EH (cell line): ENCODE data around the gene TBC1D5.
"Not testable (repeated sequence)": the region's sequence is repeated elsewhere in the genome, so short reads cannot be mapped to it uniquely, and the experiment has no call there.

Experiments
- DNase-seq: peaks from one replicate; pipeline ENCODE4 v3.0.0-alpha.2; 2015; ENCODE audit warnings: low read depth

The TBC1D5 gene, protein sequence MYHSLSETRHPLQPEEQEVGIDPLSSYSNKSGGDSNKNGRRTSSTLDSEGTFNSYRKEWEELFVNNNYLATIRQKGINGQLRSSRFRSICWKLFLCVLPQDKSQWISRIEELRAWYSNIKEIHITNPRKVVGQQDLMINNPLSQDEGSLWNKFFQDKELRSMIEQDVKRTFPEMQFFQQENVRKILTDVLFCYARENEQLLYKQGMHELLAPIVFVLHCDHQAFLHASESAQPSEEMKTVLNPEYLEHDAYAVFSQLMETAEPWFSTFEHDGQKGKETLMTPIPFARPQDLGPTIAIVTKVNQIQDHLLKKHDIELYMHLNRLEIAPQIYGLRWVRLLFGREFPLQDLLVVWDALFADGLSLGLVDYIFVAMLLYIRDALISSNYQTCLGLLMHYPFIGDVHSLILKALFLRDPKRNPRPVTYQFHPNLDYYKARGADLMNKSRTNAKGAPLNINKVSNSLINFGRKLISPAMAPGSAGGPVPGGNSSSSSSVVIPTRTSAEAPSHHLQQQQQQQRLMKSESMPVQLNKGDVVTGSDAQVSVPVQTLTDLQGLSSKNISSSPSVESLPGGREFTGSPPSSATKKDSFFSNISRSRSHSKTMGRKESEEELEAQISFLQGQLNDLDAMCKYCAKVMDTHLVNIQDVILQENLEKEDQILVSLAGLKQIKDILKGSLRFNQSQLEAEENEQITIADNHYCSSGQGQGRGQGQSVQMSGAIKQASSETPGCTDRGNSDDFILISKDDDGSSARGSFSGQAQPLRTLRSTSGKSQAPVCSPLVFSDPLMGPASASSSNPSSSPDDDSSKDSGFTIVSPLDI

DNA sequence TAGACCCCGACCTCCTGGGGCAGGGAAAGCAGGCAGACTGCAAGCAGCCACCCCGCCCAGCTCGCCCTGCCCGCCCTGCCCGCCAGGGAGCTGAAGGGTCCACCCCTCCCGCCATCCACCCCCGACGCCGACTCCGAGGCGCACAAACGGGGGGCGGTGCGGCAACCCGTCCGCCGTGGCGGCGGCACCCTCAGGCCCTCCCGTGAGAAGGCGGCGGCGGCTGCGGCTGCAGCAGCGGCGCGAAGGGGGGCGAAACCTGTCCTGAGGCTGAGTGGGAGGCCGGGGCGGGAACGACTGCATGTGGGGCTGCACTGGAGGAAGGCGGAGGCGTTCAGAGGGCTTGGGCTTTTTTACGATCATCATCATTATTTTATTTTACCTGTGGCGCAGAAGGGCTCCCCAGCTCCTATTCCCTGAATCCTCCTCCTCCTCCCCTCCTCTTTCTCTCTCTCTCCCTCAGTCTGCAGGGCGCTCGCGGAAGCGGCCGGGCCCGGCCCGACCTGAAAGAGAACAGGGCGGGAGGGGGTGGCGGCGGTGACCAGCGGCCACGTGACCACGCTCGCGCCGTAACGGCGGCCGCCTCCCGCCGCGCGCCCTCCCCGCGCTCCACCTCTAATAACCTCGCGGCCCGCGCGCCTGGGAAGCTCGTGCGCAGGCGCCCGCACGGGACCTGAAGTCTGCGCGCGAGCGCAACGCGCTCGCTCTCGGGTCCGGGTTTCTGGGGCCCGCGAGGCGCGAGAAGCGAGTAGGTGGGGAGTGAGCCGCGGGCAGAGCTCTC, at the start of gene TBC1D5:
TBC1D5 (minus strand) TSS at position 530 of the 778 bp plus-strand sequence. CDS start 234,061 bp downstream, outside the sequence.
- DNase-seq, result peak; percentile 99

DNA sequence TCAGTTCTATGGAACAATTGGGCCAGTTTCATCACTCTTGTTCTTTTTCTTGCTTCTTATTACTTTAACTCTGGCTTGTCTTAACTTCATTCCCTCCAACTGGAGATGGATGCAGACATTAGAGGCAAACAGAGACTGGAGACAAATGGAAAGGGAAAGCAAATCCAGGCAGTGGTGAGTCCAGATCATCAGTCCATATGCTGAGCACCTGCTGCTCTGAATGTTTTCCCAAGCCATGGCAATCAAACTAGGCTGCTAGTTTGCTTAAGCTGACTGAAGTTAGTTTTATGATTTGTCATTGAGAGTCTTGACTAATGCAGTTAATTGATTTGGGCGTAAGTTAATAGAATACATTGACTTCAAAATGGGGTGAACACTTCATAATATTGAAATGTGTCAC, 41.0 kb upstream of the TBC1D5 start:
- DNase-seq, result no peak

DNA sequence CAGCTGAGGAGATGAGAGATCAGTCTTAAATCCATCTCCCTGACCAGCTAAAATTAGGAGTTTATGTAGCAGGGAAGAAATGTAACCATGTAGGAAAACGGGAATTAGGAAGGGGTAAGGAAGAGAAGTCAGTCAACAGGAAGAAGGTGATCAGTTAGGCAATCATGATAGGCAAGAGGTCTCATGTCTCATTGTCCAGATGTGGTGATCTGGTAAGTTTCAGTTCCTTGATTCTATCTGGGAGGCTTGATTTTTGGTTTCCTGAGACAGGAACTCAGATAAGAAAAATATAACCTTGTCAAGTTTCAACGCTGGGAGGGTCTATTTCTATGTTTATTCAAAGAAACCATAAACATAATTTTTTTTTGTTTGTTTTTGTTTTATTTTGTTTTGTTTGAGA, 40.3 kb upstream of the TBC1D5 start:
- DNase-seq, result no peak

DNA sequence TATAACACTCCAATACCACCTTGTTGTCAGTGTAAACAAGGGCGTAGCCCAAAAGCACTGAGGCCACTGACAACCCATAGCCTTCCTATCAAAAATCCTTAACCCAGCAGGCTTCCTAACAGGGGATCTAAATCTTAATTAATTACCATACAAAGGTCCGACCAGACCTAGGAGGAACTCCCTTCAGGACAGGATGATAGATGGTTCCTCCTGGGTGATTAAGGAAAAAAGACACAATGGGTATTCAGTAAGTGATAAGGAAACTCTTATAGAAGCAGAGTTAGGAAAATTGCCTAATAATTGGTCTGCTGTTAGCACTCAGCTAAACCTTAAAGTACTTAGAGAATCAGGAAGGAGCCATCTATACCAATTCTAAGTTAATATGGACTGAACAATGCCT, 37.9 kb upstream of the TBC1D5 start:
- not testable (repeated sequence) for DNase-seq

DNA sequence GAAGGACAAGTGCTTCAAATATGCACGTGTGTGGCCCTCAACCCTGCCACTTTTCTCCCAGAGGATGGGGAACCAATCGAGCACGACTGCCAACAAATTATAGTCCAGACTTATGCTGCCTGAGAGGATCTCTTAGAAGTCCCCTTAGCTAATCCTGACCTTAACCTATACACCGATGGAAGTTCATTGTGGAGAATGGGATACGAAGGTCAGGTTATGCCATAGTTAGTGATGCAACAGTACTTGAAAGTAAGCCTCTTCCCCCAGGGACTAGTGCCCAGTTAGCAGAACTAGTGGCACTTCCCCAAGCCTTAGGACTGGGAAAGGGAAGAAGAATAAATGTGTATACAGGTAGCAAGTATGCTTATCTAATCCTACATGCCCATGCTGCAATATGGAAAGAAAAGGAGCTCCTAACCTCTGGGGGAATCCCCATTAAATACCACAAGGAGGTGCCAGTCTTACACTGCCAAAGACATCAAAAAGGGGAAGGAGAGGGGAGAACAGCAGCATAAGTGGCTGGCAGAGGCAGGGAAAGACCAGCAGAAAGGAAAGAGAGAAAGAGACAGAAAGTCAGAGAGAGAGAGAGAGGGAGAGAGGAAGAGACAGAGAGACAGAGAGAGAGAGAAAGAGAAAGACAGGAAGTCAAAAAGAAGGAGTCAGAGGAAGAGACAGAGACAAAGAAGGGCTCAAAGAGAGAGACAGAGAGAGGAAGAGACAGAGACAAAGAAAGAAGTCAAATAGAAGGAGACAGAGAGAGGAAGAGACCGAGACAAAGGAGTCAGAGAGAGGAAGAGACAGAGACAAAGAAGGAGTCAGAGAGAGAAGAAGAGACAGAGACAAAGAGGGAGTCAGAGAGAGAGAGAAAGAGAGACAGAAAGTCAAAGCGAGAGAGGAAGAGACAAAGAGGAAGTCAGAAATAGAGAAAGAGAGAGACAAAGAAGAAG, 37.1 kb upstream of the TBC1D5 start:
- DNase-seq, result peak; percentile 22

DNA sequence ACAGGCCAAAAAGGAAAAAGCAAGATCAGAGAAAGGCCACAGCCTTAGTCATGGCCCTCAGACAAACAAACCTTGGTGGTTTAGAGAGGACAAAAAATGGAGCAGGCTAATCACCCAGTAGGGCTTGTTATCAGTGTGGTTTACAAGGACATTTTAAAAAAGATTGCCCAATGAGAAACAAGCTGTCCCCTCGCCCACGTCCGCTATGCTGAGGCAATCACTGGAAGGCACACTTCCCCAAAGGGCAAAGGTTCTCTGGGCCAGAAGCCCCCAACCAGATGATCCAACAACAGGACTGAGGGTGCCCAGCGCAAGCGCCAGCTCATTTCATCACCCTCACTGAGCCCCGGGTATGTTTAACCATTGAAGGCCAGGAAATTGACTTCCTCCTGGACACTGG, 34.9 kb upstream of the TBC1D5 start:
- DNase-seq, result not testable (repeated sequence)

DNA sequence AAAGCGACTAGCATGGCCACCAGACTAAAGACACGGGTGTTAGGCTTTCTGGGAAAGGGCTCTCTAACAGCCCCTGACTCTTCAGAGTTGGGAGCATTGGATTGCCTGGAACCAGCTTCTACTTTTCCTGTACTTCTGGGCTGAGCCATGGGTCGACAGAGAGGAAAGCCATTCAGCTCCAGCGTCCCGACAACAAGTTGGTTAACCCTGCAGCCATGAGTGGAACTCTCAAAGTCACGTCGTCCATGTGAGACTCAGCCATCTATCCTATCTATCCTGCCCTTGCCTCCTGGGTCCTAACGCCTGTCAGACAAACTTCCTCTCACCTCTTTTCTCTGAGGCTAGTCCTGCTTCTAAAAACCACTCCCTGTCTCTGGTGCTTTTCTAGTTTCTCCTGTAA, 32.6 kb upstream of the TBC1D5 start:
- DNase-seq, result no peak

DNA sequence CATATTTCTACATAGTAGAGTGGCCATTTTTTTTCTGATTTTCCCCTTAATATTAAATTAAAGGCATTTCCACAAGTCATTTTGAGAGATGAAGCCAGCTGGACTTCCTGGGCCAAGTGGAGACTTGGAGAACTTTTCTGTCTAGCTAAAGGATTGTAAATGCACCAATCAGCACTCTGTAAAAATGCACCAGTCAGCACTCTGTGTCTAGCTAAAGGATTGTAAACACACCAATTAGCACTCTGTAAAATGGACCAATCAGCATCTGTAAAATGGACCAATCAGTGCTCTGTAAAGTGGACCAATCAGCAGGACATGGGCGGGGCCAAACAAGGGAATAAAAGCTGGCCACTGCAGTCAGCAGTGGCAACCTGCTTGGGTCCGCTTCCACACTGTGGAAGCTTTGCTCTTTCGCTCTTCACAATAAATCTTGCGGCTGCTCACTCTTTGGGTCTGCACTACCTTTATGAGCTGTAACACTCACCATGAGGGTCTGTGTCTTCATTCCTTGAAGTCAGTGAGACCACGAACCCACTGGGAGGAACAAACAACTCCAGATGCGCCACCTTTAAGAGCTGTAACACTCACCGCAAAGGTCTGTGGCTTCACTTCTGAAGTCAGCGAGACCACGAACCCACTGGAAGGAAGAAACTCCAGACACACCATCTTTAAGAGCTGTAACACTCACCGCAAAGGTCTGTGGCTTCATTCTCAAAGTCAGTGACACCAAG, 31.9 kb upstream of the TBC1D5 start:
- not testable (repeated sequence) for DNase-seq

DNA sequence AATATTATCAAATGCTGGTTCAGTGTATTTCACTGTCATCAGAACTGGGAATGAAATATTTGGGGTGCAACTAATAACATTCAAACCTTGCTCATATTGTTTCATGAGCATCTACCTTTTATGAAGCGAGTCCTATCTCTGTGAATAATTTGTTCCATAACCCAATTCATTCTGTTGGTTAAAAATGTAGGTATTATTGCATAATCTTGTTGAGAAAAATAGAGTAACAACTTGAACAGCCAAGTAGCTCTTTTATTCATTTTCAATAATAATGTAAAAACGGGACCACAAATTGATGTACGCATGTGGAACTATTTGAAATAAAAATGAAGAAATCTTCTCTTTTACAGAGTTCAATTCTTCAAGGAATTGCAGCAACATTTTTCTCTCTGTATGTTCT, 30.1 kb upstream of the TBC1D5 start:
- DNase-seq, result no peak

DNA sequence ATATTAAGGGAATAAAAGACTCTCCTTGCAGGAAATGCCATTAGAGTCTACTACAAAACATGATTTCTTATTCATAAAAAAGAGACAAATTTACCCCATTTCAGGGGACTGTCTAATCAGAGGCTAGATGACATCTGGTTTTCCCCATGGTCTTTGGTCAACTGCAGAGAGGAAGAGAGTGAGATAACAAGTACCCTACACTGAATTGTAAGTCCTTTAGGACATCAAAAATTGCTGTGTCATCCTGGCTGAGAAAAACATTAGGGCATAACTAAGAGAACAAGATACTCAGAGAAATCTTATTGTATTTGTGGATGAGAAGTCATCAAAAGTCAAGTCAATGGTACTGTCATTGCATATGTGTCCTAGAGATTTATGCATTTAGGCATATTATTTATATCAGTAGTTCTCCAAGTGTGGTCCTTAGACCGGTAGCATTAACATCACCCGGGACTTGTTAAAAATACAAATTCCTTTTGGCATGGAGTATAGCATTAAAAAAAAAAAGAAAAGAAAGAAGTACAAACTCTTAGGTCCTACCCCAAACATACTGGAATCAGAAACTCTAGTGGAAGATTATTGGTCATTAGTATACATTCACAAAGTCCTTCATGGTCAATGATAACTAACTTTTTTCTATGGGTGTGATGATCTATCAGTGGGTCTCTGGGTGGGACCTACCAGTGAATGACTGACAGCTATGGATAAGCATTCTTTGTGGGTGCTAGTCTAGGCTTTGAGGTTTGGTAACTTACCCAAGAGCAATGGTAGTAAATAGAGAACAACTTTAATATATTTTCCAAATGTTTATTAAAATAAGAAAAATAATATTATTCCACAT, 29.0 kb upstream of the TBC1D5 start:
- peak; percentile 15 for DNase-seq

DNA sequence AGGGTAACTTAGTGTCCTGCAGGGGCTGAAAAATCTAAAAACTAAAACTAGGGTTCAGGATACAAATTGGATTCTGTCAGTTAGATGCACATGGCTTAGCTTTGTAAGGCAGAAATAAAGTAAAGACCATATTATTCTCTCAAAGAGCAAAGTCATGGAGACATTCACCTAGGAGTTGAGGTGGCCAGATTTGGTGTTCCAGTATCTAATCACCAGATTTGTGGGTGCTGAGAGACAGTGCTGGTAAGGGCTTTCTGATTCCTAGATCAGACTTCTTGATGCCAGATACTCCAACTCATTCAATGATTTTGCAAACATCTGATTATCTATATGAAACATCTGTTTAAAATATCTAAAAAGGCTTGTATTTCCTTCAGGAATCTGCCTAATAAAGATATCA, 28.3 kb upstream of the TBC1D5 start:
- DNase-seq, result no peak

DNA sequence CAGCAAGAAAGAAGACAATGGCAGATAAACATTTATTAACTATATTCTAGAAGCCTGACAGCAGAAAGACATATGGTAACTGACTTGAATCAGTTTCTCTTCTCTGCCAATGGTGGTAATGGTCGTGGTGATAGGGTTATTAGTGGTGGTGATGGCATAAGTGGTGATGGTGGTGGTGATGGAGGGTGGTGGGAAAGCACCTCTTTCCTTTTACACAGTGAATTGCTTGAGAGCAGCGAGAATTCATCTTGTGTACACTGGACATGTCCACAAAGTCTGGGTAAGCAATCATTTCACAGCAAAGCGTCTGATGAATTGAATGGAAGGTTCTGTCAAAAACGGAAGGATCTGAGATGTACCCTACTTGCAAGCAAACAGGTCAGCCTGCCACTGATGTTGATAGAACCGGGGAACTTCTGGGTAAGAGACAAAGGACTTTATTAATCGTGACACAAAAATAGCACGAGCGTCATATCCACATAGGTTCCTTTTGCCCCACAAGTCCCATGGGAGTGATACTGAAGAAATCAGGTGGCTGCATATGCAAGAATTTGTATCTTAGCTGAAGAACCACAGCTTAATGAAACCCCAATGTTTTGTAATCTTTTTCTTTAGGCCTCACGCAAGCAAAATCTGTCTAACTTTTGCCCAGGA, 23.5 kb upstream of the TBC1D5 start:
- DNase-seq, result no peak

DNA sequence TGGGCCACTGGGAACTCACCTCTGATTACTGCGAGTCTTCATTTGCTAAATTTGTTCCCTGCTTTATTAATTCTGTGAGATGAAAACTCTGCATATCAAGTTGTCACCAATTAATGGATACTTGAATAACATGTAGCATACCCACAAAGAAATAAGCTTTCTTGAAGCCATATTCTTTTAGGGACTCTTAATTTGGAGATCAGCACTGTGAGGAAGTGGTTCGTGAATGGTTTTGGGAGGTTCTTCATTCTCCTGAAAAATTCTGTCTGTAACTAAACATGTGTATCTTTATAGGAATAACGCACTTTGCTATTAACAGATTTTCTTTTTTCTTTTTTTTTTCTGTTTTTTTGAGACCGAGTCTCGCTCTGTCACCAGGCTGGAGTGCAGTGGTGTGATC, 19.1 kb upstream of the TBC1D5 start:
- no peak for DNase-seq

DNA sequence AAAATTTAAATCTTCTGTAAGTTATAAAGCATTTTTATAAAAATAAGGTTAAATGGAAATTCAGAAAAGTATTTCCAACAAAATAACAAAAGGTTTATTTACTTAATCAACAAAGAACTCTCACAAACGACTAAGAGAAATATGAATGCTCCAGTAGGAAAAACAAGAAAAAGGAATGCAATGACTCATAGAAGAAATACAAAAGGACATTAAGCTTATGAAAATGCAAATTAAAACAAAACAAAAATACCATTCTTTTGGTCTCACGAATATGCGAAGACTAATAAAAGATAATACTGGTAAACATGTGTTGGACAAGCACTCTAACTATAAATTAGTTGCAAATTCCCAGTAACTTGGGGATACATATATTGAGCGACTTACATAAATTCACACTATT, 17.5 kb upstream of the TBC1D5 start:
- DNase-seq, result peak; percentile 15

DNA sequence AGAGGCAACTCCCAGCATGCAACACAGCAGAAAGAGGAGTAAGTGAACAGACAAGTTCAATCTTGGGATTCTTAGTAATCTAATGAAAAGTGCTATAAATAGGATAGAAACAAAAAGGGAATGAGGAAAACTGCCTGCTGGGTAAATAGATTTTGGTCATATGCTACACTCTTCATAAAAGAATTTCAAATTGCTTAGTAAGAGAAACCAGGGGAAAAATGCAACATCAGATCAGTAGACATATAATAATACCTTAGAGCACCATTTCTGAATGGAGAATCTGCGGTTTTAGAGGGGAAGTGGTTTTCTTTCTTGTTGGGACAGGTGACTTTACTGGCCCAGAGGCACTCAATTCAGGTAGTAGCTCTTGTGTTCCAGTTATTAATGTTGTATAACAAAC, 13.4 kb upstream of the TBC1D5 start:
- no peak for DNase-seq

DNA sequence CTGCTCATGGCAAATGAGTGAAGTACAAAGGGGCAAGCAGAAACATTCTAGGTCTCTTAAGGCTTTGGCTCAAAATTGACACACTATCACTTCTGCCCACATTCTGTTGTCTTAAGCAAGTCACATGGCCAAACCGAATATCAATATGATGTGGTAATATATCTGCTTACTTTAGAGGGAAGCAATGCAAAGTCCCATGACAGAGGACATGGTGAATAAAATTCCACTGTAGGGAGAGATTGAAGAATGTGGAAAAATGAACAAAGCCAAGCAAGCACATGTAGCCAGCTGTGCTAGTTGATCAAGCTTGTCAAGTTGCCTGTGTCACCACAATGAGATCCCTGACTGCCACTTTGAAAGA, 11.2 kb upstream of the TBC1D5 start:
- DNase-seq, result no peak

DNA sequence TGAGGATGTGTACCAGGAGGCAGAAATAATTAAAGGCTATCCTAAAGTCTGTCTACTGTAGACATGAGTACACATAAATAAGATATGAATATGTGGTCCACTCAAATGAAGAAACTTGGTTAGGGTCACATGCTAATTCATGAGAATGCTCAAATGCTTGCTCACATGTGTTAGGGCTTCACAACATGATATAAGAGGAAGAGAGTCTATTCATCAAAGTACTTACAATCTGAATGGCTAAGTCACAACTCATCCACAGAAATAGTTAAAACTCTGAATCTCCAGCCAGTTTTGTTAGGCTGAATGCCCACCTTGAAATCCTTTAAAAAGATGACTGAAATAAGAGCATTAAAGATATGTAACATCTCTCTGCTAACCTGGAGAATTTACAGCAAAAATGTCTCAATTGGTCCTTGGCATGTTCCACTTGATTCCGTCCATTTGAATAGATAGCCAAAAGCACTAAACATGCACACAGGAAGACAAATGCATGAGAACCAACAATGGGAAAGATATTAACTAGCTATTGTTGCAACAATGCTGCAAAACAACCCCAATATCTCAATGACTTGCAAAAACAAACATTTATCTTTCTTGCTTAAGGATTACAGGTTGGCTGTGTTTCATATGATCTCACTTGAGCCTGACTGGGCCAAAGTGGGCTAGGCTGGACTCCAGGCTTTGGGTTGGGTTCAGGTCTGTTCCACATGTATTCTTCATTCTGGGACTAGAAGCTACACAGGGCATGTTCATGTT, 10.6 kb upstream of the TBC1D5 start:
- no peak for DNase-seq

DNA sequence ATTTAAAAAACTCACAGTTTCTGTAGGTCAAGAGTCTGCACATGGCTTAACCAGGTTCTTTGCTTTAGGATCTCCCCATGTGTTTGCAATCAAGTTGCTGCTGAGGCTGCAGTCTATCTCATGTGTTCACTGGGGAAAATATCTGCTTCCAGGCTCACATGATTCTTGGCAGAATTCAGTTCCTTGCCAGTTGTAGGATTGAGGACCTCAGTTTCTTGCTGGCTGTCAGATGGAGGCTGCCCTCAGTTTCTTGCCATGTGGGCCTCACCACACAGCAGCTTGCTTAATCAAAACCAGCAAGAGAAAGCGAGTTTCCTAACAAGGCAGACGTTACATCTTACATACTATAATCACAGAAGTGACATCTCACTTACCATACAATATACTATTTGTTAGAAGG, 10.0 kb upstream of the TBC1D5 start:
- no peak for DNase-seq
